ENCODE data around the gene NMT2.

DNA sequence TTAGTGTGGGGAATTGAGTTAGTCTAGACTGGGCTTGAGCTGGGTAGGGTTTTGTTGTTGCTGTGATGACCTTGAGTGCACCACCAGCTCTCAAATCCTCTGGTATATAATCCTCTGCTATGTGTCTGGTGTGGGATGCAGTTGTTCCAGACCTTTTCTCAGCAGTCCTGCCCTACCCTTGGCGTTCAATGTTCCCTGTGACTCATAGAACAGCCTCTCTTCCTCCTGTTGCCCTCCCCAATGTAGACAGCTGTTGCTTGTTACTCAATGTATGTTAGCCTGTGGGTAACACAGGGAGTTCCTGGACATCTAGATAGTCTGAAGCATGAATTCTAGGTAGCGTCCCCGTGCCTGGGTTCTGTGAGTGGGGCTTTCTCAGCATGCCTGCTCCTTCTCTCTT is 99.7 kb downstream of the NMT2 start:
- TF ChIP-seq, protein P1, sequence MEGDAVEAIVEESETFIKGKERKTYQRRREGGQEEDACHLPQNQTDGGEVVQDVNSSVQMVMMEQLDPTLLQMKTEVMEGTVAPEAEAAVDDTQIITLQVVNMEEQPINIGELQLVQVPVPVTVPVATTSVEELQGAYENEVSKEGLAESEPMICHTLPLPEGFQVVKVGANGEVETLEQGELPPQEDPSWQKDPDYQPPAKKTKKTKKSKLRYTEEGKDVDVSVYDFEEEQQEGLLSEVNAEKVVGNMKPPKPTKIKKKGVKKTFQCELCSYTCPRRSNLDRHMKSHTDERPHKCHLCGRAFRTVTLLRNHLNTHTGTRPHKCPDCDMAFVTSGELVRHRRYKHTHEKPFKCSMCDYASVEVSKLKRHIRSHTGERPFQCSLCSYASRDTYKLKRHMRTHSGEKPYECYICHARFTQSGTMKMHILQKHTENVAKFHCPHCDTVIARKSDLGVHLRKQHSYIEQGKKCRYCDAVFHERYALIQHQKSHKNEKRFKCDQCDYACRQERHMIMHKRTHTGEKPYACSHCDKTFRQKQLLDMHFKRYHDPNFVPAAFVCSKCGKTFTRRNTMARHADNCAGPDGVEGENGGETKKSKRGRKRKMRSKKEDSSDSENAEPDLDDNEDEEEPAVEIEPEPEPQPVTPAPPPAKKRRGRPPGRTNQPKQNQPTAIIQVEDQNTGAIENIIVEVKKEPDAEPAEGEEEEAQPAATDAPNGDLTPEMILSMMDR (IDR thresholded peaks at IDR 0.05) = no peak
- TF ChIP-seq POLR2A (IDR thresholded peaks at IDR 0.05) = no peak

Data from testis (tissue), 2 donors.